GM18951 (cell line): ENCODE data around the gene RNU5B-1.
"Not testable (repeated sequence)": the region's sequence is repeated elsewhere in the genome, so short reads cannot be mapped to it uniquely, and the experiment has no call there.

Experiments
- POLR2A ChIP-seq: IDR thresholded peaks from 4 replicates; pipeline ENCODE4 v1.6.1; 2011; ENCODE audit warnings: mild to moderate bottlenecking; ENCODE audit not compliant: insufficient read length, insufficient read depth; ENCODE audit errors: extremely low read depth
- in situ Hi-C: fragments of 300-500 bp; cut with MboI; formaldehyde crosslinking; loops from one replicate; pipeline ENCODE4 v1.12.0; 2022; ENCODE audit warnings: low sequenced_read_pairs, mixed read lengths, inconsistent platforms; ENCODE audit not compliant: unreplicated experiment

RNU5B-1 gene

DNA sequence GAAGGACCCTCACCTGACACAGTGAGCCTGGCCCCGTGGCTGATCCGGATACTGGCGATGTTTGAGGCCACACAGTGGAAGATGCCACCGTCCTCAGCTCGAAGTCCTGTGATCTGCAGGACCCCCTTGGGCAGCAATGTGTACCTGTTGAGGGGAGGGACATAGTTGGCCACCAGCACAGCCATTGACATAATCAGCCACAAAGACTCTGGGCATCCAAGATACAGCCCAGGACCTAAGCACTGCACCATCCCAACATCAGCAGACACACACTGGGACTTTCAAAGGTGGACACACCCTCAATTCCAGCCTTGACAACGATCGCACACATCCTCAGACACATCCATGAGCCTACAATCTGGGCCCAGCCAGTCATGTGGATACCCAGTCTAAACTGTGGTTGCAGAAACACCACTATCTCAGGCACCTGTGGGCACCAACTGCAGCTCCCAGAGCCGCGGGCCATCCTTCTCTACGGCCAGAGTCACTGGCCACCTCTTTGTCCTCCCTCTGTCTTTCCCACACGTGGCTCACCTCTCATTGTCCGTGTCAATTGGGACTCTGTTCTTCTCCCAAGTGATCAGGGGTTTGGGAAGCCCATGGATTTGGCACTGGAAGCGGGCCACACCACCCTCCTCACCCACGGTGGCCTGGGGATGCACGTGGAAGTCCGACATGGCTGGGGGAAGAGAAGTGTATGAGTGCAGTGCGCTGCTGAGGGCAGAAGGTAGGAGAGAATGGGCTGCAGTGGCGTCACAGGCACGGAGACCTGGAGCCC, 31.0 kb downstream of the RNU5B-1 start:
- in situ Hi-C loops: no loop called here
- TF ChIP-seq POLR2A: no peak

DNA sequence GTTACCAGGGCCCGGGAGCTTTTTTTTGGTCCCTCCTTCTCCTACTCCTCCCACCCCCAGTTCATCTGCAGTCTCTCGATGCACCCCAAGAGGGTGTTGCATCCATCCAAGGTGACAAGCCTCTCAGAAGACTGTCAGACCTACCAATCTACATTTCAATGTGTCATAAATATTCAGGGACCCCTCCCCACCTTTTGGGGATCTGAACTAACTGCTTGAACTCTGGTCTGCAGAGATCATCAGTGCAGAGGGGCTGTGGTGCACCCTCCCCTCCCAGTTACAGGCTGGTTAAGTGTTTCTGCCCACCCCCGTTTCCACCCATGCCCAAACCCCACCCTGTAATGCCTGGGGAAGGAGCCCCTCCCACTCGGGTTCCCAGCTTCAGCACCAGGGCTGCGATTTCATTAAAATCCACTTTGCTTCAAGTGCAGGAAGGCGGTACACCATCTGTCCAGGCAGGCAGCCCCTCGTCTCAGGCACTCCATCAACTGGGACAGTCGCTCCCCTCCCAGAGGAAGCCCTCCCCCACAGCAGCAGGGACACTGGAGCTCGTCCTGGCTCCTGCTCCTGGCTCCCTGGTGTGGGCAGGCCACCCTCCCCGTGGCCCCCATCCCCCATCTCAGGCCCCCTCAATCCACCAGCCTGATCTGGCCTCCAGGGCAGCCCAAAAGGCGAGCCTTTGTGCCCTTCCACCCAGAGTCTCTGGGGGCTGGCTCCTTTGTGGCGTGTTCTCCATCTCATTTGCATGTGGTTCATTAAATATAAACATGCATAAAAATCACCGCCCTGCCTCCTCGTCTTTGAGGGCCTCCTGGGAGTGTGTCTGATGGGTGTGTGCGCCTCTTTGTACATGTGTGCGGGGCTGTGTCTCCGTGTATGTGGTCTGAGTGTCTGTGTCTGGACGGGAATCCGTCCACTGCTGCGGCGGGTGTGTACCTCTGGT, 32.3 kb downstream of the RNU5B-1 start:
- no peak for TF ChIP-seq POLR2A
- in situ Hi-C loops: no loop called here

DNA sequence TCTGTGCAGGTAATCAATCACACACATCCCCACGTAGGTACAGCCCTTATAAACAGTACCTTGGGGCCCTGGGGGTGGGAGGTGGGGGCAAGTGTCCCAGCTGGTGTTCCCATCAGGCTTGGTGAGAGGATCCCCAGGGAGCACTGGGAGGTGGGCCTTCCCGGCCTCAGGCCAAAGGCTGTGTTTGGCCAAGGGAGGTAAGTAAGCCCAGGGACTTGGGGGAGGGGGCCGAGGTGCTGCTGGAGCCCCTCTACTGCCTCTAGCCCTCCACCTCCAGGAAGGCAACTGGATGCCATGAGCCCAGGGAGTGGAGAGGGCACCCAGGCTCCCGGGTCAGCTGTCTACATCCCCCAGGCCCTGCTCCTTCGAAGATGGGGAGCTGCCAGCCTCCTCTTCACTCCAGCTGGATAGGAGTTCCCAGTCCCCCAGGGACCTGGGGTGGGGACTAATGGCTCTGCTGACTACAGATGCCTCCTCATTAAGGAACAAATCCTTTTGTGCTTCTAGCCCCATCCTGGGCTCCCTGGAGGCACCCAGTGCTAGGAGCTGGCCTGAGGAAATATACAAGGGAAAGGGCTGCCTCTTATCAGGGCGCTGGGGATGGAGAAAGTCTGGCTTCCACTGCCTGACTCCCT, 33.1 kb downstream of the RNU5B-1 start:
- no peak for TF ChIP-seq POLR2A
- in situ Hi-C loops: no loop called here

DNA sequence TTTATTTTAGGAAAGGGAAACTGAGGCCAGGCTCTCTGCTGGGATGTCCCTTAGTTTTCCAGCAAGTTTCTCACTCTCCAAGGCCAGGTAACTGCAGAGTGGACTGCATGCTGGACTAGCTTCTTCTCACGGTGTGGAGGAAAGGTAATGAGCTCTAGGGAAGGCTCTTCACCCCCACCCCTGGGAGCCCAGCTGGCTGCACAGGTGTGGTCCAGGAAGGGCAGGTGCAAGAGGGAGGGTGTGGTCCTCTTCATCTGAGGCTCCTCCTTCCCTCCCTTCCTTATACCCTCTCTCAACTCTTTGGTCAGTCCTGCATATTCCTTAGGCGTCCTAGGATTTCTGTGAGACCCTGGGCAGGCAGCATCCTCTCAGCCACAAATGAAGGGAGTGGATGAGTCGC, 33.9 kb downstream of the RNU5B-1 start:
- in situ Hi-C loops: no loop called here
- no peak for TF ChIP-seq POLR2A

DNA sequence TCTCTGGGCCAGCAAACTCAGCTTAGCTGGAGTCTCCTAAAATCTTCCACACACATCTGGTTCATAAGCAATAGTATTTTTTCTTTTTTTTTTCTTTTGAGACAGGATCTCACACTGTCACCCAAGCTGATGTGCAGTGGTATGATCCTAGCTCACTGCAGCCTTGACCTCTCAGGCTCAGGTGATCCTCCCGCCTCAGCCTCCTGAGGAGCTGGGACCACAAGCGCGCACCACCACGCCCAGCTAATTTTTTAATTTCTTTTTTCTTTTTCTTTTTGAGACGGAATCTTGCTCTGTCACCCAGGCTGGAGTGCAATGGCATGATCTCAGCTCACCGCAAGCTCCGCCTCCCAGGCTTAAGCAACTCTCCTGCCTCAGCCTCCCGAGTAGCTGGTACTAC, 34.3 kb downstream of the RNU5B-1 start:
- no peak for TF ChIP-seq POLR2A
- in situ Hi-C loops: no loop called here

DNA sequence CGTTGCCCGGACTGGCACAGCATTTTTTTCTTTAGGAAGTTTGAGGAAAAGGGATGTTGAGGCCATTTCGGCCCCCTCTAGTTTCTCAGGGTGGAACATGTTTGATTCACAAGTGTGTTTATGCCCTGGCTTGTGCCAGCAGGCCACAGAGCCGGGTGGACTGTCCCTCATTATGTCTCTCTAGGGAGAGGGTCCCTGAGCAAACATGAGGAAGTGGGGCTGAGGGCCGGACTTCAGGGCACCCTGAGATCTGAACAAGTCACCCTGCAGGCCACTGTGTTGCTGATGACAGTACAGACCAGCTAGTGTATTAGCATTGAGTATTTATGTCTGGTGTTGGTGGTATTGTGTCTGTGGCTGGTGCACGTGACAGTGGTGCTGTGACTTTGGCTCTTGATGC, 34.9 kb downstream of the RNU5B-1 start:
- in situ Hi-C loops: no loop called here
- no peak for TF ChIP-seq POLR2A

DNA sequence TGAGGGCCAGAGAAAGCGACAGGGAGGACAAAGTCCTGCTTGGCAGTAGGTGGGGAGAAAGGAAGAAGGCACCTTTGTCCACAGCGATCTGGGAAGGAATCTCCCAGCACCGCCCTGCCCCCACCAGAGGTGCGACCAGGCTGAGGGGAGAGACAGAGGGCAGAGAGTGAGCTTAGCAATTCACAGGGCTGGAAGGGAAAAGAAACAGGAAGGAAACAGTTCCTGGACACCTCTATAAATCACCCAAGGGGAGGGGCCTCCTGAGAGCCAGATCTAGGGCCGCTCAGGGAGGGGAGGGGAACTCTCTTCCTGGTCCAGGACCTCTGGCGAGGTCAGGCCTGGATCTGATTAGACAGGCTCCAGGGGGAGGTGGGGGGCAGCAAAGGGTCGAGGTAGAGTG, 35.4 kb downstream of the RNU5B-1 start:
- in situ Hi-C loops: no loop called here
- no peak for TF ChIP-seq POLR2A

DNA sequence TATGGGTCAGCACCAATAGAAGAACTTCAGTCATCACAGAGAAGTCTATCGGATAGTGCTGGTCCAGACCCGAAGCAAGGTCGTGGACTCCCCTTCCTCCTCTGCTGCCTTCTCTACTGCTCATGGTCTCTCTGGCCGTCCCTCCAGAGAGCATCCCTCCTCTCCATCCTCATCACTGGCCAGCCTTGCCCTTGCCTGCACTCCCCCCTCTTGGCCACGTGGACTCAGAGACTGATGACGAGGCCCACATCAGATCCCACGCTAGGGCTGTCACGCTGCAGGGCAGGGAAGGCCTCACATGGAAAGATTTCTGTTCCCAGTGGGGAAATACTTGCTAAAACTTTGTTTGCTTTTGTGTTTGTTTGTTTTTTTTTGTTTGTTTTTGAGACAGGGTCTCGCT, 38.0 kb downstream of the RNU5B-1 start:
- no peak for TF ChIP-seq POLR2A
- in situ Hi-C loops: no loop called here

DNA sequence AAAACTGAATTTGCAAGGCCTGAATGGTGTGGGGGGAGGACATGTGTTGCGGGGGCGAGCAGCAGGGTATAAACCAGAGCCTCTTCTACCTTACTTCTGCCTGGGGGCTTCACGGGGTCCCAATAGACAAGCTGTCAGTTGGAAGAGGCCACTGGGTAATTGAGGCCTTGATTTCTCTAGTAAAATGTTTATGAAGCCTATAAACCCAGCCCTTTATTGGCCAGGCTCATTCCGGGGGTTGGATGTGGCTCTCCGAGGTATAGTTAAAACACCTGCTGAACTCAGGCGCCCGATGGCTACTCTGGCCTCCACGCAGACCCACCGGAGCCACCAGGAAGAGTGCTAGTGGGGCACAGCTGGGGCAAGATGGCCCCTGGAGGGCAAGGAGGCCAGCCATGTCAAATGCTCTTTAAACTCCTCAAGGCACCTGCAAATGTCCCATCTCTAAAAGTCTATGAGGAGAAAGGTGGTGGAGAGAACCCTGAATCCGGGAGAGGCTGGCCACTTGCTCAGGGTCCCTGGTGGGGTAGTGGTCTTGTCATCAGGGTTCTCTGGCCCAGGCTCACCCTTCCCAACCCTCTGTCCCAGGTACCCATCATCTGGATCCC, 39.0 kb downstream of the RNU5B-1 start:
- in situ Hi-C loops: no loop called here
- no peak for TF ChIP-seq POLR2A

DNA sequence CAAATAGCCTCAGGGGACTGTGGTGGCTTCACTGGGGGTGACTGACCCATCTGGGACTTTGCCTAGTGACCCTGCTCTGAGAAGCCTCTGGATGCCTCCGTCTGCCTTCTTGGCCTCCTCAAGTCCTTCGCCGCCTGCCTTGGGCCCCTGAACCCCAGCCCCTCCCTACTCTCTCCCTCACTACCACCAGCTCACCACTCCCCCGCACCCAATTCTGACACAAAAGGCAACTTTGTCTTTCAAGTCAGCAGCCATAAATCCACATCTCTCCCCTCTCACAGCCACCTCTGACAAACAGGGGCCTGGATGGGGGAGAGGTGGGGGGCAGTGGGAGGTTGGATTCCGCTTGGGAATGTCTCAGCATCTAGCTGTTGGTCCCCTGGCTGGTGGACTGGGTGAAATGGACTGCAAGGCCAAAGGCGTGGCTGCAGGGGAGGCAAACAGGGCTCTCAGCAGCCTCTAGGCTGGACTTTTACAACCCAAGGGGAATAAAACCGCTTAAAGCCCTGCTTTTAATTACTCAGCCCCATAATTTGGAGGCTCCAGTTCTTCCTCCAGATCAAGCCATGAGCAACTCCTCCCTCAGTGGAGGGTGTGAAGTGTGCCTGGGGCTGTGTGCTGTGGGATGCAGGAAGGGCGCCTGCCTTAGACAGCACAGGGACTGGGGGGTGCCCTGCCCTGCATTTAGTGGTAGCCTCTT, 39.9 kb downstream of the RNU5B-1 start:
- in situ Hi-C loops: no loop called here
- TF ChIP-seq POLR2A: no peak

DNA sequence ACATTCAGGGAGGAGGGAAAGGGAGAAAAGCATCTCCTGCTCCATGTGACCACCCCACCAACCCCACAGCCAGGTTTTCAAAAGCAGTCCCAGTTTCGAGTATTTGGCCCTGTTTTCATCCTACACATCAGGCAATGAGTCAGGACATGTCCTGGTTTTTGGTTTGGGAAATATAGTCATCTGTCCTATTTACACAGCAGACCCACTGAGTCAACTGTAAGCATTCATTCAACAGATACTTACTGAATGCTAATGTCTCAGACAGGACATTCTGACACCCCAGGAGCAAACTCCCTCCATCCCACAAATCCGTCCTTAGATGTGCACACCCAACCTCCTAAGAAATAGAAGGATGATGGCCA, 40.4 kb downstream of the RNU5B-1 start:
- no peak for TF ChIP-seq POLR2A
- in situ Hi-C loops: no loop called here

DNA sequence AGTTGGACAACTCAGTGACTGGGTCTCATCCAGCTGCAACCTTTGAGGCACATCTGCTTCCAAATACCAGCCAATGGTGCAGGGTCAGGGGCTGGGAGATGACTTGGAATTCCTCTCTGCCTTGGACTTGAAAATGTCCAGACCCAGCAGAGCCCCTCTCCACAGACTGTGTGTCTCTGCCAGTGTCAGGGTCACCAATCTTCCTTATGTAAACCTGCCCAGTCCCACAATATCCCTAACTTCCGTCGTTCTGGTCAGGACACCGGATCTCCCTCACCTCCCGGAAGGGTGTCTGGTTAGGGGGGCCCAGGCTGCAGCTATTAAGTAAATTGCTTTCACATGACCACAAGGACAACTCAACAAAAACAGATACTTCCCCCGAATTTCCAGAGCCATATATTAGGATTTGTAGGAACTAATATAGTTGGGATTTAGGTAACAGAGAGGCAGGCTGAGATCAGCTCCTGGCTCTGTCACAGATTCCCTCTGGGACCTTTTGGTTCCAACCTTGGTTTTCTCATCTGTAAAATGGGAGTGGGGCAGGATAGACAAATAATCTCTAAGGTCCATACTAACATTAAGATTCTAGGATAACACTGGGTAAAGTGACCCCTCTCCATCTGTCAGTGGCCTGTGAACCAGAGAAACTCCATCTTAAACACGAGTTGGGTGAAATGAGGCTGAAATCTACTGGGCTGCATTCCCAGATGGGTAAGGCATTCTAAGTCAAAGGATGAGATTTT, 42.5 kb downstream of the RNU5B-1 start:
- TF ChIP-seq POLR2A: no peak
- in situ Hi-C loops: no loop called here

DNA sequence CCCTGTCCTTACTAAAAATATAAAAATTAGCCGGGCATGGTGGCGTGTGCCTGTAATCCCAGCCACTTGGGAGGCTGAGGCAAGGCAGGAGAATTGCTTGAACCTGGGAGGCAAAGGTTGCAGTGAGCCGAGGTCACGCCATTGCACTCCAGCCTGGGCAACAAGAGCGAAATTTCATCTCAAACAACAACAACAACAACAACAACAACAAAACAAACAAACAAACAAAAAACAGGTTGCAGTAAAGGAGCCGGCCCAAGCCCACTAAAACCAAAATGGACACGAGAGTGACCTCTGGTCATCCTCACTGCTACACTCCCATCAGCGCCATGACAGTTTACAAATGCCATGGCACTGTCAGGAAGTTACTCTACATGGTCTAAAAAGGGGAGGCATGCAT, 43.3 kb downstream of the RNU5B-1 start:
- in situ Hi-C loops: not testable (repeated sequence)
